ENCODE results near the gene MEIOC. TPM values are rescaled to one million over a fixed set of nuclear protein-coding genes. Genes with fewer than 3 reads are reported as not detected.
"Not testable (repeated sequence)": the region's sequence is repeated elsewhere in the genome, so short reads cannot be mapped to it uniquely, and the experiment has no call there.

MEIOC gene
- total RNA-seq, 1 donor from 2014 or later, result not detected

GRCh38 chr17:44690746-44691306, 34.6 kb downstream of the MEIOC start:
- not testable (repeated sequence) for DNase-seq (ENCODE audit: low spot score)

GRCh38 chr17:44693609-44694008, 37.3 kb downstream of the MEIOC start:
- intact Hi-C loops (cut with DNase I), result no loop called here
- DNase-seq (ENCODE audit: low spot score), result no peak

More at GRCh38 chr17:44690746-44691306, 34.6 kb downstream of the MEIOC start:
- intact Hi-C loops (cut with DNase I), result loop anchor here (2.0 kb wide), 1 partner anchor 18 kb away; the partner anchor contains the start of gene DBF4B

DNA sequence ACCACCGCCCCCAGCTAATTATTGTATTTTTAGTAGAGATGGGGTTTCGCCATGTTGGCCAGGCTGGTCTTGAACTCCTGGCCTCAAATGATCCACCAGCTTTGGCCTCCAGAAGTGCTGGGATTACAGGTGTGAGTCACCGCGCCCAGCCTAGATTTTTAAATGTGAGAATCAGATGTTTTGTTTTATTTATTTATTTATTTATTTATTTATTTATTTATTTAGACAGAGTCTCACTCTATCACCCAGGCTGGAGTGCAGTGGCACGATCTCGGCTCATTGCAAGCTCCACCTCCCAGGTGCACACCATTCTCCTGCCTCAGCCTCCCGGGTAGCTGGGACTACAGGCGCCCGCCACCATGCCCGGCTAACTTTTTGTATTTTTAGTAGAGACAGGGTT, 44.0 kb downstream of the MEIOC start:
- intact Hi-C loops (cut with DNase I); DNase-seq (ENCODE audit: low spot score): not testable (repeated sequence)

GRCh38 chr17:44707755-44708400, 51.6 kb downstream of the MEIOC start:
- DNase-seq (ENCODE audit: low spot score), result no peak
- intact Hi-C loops (cut with DNase I), result loop anchor here (2.0 kb wide), 1 partner anchor 17 kb away; no protein-coding TSS in a partner anchor

- intact Hi-C loops (cut with DNase I), result loop anchor here (2.0 kb wide), 1 partner anchor 18 kb away; no protein-coding TSS in a partner anchor
- peak; percentile 91 for DNase-seq (ENCODE audit: low spot score)
Measured at GRCh38 chr17:44708401-44709263, 52.4 kb downstream of the MEIOC start, which contains the start of gene DBF4B. Gene DBF4B (plus strand): TSS chr17:44708665. CDS start chr17:44708821, 156 bp downstream.

- intact Hi-C loops (cut with DNase I), result no loop called here
- no peak for DNase-seq (ENCODE audit: low spot score)
Measured at GRCh38 chr17:44719444-44719843, 63.2 kb downstream of the MEIOC start.

GRCh38 chr17:44722254-44722653, 66.0 kb downstream of the MEIOC start:
- intact Hi-C loops (cut with DNase I), result no loop called here
- DNase-seq (ENCODE audit: low spot score), result no peak

Other genes with a start within 250 kb of the MEIOC start
- gene GPATCH8, start 153.1 kb upstream of the MEIOC start, total RNA-seq, result 23.8 TPM
- gene FZD2, start 99.0 kb upstream of the MEIOC start, total RNA-seq, result 5.7 TPM
- gene CCDC43, start 33.3 kb downstream of the MEIOC start, total RNA-seq, result 25.5 TPM
- gene DBF4B, start 52.2 kb downstream of the MEIOC start, total RNA-seq, result 5.9 TPM
- gene ADAM11, start 102.5 kb downstream of the MEIOC start, total RNA-seq, result 1.00 TPM
- gene GJC1, start 173.8 kb downstream of the MEIOC start, total RNA-seq, result 32.0 TPM
- 10.3 TPM for gene HIGD1B, start 191.4 kb downstream of the MEIOC start, total RNA-seq
- gene EFTUD2, start 243.0 kb downstream of the MEIOC start, total RNA-seq, result 62.0 TPM

Data from cardiac septum (tissue), 1 donor.